Spleen (tissue), 7 donors: ENCODE results near the gene AKAIN1.

Source experiments
- POLR2A ChIP-seq, 3 donors: fragments of 450-650 bp; IDR thresholded peaks; one replicate each; pipeline ENCODE4 v1.5.1; 2017; ENCODE audit warnings: antibody characterized with exemption in 3 of 3, mild to moderate bottlenecking in 1 of 3
- POLR2AphosphoS5 ChIP-seq, 3 donors: sonication (generic); formaldehyde crosslinking; IDR thresholded peaks; one replicate each; pipeline ENCODE4 v1.5.1; 2017; ENCODE audit warnings: antibody characterized with exemption in 3 of 3
- TF ChIP-seq, protein P1 (sequence below), 11 experiments: fragments of 200-600 bp in 7 of 11; fragments of 450-650 bp in 4 of 11; sonication (generic) in 4 of 11; IDR thresholded peaks in 8 of 11; conservative IDR thresholded peaks in 3 of 11; 1 replicate in 7 of 11; 2 replicates in 4 of 11; pipeline versions ENCODE4 v1.4.0 to v1.8.0; 2016 to 2021; ENCODE audit warnings: antibody characterized with exemption in 11 of 11, inconsistent platforms in 4 of 11, mild to moderate bottlenecking in 1 of 11
- donor health status: DM: no; HTN: no; CAD: no; lungs with moderate emphysema.
- donor health status: DM: no; HTN: no; CAD: no.
- donor health status: DM: no; HTN: no; CAD: no.

DNA sequence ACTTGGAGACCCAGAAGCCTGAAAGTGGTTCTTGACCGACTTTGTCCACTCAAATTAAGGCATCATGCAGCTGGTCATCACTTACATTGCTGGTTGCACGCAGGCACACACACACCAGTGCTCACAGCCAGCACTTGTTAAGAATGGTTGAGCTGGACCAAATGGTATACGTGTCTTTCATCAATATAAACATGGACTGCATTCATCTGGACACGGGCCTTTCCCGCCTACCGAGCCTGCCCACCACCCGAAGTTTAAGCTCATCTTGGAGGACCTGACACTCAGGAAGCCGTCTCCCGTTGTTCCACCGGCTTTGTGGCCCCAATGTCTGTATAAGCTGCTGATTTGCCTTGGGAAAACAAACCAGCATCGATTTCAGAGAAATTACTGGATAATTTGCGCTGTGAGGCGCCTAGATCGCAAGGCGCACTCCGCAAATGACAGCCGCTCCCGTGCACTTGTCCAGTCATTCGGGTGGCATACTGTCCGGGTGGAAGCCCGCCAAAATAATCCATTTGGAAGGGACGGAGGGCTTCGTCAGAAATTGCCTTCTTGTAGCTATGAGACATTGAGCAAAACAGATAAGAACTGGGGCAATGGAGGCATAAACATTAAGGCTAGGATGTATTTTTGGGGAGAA, 40.1 kb upstream of the AKAIN1 start:
- TF ChIP-seq, protein P1, sequence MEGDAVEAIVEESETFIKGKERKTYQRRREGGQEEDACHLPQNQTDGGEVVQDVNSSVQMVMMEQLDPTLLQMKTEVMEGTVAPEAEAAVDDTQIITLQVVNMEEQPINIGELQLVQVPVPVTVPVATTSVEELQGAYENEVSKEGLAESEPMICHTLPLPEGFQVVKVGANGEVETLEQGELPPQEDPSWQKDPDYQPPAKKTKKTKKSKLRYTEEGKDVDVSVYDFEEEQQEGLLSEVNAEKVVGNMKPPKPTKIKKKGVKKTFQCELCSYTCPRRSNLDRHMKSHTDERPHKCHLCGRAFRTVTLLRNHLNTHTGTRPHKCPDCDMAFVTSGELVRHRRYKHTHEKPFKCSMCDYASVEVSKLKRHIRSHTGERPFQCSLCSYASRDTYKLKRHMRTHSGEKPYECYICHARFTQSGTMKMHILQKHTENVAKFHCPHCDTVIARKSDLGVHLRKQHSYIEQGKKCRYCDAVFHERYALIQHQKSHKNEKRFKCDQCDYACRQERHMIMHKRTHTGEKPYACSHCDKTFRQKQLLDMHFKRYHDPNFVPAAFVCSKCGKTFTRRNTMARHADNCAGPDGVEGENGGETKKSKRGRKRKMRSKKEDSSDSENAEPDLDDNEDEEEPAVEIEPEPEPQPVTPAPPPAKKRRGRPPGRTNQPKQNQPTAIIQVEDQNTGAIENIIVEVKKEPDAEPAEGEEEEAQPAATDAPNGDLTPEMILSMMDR (IDR thresholded peaks at IDR 0.05 in 8 of 11, conservative IDR thresholded peaks at IDR 0.05 in 3 of 11) = no peak
- TF ChIP-seq POLR2AphosphoS5 (IDR thresholded peaks at IDR 0.05) (no peak), POLR2A (IDR thresholded peaks at IDR 0.05) (no peak)
